Transverse colon (tissue), 3 donors: ENCODE data around the gene PDZD2.

Experiments used
- POLR2A ChIP-seq: fragments of 450-650 bp; IDR thresholded peaks from one replicate; pipeline ENCODE4 v1.6.1; 2016; ENCODE audit warnings: antibody characterized with exemption, mild to moderate bottlenecking, moderate library complexity
- TF ChIP-seq, protein P1 (sequence below), 5 experiments: fragments of 200-600 bp in 3 of 5; fragments of 450-650 bp in 2 of 5; sonication (generic) in 3 of 5; IDR thresholded peaks; 1 replicate in 2 of 5; 2 replicates in 3 of 5; pipeline ENCODE4 v1.5.1; 2016 to 2017; ENCODE audit warnings: antibody characterized with exemption in 5 of 5, inconsistent platforms in 3 of 5, mild to moderate bottlenecking in 2 of 5, moderate library complexity in 1 of 5

DNA sequence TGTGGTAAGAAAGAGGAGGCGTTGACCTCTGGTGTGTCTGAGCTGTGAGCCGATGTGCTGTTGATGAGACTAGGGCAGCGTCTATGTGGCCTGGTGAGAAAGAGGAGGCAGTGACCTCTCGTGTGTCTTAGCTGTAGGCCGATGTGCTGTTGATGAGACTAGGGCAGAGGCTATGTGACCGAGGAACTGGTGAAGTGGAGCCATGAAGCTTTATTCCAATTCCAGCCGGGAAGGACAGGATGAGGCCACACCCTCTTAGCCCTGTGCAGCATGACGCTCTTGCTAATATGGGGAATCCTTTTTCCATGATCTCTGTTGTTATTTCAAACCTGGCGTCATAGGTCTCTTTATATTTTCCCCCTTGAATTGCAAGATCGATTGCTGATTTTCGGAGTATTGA is 362.8 kb downstream of the PDZD2 start:
- TF ChIP-seq, protein P1, sequence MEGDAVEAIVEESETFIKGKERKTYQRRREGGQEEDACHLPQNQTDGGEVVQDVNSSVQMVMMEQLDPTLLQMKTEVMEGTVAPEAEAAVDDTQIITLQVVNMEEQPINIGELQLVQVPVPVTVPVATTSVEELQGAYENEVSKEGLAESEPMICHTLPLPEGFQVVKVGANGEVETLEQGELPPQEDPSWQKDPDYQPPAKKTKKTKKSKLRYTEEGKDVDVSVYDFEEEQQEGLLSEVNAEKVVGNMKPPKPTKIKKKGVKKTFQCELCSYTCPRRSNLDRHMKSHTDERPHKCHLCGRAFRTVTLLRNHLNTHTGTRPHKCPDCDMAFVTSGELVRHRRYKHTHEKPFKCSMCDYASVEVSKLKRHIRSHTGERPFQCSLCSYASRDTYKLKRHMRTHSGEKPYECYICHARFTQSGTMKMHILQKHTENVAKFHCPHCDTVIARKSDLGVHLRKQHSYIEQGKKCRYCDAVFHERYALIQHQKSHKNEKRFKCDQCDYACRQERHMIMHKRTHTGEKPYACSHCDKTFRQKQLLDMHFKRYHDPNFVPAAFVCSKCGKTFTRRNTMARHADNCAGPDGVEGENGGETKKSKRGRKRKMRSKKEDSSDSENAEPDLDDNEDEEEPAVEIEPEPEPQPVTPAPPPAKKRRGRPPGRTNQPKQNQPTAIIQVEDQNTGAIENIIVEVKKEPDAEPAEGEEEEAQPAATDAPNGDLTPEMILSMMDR (IDR thresholded peaks at IDR 0.05): no peak
- no peak for TF ChIP-seq POLR2A
